HG02798 (cell line): ENCODE measurements around the gene CLRN3.

Experiments
- ATAC-seq: cut with Tn5 transposase; IDR thresholded peaks from one replicate; pipeline ENCODE4 v1.9.1; 2021; ENCODE audit warnings: mild to moderate bottlenecking; ENCODE audit not compliant: unreplicated experiment, poor library complexity

Gene CLRN3

GRCh38 chr10:127852456-127852855, 40.3 kb downstream of the CLRN3 start:
- ATAC-seq, result no peak

DNA sequence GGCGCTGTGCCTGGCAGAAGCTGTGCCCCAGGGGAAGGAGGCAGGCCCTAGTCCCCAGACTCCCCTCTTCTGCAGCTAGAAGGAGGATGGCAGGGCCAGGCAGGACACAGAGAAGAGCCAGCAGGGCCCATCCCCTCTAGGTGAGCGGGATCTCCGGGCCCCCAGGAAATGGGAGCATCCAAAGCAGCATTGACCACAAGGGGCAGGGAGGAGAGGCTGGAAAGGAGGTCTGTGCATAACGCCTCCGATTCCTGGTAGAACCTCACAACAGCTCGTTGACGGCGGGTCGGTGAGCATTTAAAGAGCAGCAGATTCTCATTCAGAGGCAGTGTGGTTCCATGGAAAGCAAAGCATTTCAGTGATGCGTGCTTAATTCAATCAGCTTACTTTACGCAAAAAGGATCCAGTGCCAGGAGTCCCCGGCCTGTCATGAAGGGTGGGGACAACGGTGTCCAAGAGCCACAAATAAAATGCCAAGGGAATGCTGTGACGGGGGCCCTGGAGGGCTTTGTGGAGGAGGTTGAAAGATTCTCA, 41.0 kb downstream of the CLRN3 start:
- no peak for ATAC-seq

- no peak for ATAC-seq
Observed at GRCh38 chr10:127850944-127851343, 41.8 kb downstream of the CLRN3 start.

GRCh38 chr10:127849921-127850320, 42.8 kb downstream of the CLRN3 start:
- no peak for ATAC-seq

DNA sequence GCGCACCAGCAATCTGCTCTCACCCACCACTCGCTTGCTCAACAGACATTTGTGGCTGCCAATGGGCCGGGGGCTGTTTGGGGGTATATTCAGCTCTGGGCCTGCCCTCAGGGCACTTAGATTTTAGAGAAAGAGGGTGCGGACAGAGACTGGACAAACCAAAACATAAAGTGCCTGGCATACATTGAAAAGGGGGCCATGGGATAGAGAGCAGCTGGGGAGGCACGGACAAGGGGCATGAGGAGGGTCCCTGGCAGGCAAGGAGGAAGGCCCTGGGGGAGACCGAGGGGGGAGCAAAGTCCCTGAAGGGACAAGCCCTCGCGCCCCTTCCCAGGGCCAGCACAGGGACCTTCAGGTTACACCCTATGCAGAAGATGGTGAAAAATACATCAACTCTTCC, 43.5 kb downstream of the CLRN3 start:
- no peak for ATAC-seq

DNA sequence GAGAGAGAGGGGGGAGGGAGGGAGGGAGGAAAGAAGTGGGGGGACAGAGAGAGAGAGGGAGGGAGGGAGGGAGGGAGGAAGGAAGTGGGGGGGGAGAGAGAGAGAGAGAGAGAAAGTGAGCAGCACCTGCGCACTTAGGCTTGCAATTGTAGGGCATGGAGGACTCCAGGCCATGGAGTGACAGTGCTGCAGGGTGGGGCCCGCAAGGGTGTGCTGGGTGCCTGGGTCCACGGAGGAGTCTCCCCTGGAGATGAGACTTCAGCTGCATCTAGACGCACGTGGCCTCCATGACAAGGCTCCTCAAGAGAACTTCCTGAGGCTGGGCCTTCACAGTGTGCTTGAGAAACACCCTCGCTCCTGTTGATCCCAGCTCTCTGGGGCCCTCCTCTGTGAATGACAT, 44.5 kb downstream of the CLRN3 start:
- ATAC-seq, result no peak

DNA sequence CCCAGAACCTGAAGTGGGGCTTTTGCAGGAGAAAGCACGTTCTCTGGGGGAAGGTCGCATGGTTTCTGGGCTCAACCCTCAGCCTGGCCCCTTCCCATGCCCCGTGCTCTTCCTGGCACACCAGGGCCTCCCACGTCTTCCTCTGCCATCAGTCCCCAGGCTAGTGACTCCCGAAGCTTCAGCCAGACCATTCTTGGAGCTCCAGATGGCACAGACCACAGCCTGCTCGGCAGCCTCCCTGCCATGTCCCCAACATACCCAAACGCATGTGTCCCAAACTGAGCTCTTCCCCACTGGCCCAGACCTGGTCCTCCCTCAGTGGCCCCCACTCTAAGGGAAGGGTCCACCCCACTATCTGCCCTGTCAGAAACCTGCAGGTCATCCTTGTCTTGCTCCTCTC, 47.0 kb downstream of the CLRN3 start:
- ATAC-seq, result no peak

GRCh38 chr10:127840884-127841283, 51.9 kb downstream of the CLRN3 start:
- no peak for ATAC-seq

DNA sequence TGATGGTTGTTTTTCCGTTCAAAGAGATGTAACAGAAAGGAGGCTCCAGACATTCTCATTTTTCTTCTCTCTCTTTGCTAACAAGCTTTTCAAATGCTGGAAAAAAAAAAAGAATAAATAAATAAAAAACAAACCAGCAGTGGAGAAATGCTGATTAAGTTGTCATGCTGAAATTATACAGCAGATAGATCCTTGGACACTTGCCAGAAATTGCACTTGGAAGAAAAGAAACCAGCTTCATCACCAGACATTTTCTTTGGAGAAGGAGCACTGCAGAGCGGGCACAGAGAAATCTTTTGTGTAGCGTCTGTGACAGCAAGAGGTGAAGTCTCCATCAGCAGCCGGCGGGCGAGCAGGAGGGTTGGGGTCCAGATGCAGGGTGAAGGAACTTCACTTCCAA, 55.8 kb downstream of the CLRN3 start:
- no peak for ATAC-seq

DNA sequence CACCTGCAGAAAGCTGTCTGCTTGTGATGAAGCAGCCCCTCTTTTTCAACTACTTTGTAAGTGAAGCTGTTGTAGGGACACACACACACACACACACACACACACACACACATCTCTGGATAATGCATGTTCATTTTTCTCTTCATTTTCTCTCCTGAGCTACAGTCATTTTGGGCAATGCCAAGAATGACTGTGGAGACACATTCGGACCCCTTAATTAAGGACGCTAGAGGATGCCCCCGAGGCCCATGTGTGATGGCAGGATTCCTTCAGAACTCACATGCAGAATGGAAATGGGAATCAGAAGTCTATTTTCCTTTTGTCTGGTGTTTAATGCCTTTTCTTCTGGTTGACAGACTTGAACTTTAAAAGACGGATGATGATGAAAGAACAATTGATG, 56.6 kb downstream of the CLRN3 start:
- ATAC-seq, result no peak

DNA sequence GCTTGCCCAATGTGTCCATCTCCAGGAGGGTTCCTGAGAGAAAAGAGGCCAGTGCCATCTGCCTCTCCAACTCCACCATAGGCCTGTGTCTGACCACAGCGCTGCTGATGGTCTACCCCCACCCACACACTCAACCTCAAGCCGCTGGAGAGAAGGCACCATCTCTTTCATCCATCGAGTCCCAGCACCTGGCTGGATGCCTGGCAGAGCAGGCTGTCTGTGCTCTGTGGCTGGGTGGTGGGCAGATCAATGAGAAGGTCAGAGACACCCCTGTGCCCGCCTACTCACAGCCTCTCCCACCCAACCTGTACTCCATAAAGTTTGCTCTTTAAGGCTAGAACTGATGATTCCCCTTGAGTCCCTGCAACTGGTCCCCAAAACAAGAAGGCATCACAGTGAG, 58.0 kb downstream of the CLRN3 start:
- ATAC-seq, result no peak

DNA sequence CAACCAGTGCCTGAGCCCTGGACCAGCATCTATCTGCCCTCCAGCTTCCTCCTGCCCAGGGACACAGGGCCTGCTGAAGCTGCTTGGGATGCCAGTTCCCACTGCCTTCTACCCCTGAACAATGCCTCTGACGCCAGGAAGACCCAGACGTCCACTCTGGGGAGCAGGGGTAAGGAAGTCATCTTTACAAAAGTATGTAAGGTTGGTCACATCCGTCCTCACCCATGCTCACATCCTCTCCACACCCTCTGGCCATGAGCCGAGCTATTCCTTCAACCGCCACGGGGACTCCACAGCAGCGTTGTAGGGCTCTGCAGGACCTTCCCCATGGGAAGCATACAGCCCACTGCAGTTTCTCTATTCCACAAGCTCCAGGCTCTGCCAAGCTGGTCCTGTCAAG, 58.5 kb downstream of the CLRN3 start:
- no peak for ATAC-seq

DNA sequence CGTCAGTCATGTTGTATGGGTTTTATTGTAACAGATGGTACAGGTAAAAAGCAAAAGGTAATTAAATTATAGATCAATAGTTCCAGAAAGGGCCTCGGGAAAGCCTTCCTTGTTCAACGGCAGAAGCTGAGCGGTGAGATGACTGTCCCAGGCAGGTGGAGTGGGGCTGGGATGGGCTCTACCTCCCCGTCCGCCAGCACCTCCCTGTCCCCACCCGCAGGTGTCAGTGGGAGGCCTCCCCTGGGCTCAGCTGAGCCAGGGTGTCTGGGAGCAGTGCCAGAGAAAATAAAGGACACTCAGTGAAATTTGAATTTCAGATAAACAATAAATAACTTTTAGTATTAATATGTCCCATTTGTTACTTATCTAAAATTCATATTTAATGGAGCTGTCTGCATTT, 58.9 kb downstream of the CLRN3 start:
- no peak for ATAC-seq

DNA sequence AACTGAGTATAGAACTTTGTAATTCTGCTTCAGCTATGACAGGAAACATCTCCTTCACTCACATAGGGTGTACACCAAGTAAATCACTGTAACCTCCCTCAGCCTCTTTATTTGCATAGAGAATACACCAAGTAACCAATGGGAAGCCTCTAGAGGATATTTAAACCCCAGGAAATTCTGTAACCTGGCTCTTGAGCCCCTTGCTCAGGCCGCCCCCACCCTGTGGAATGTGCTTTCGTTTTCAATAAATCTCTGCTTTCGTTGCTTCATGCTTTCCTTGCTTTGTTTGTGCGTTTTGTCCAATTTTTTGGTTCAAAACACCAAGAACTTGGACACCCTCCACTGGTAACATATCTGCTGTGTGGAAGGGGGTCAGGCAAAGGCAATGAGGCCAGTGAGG, 60.2 kb downstream of the CLRN3 start:
- ATAC-seq, result no peak

DNA sequence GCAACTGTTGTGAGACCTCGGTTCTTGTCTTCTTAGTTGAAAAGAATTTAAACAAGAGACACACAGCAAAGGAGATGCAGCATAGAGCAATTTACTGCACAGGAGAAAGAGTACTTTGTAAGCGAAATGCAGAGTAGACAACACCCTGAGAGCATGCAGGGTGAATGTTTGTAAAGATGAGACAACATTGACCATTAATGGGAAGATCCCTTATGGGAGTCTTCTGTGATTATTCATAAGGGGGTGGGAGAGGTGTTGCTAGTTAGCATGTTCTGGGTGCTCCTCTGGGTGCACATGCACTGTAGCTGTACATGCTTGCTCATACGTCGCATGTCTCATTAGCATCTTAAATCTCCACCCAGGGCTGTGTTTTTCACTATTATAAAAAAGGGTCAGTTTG, 62.3 kb downstream of the CLRN3 start:
- no peak for ATAC-seq
